IMR-90 (cell line): Measurements from ENCODE around the gene CEACAM16. TPM values are rescaled to one million over a fixed set of nuclear protein-coding genes. Genes with fewer than 3 reads are reported as not detected.

Experiments
- ATAC-seq: fragments of 200-7000 bp; cut with Tn5 transposase; 2 replicates; pipeline ENCODE4 v1.9.1; 2020; ENCODE audit warnings: low read depth, mild to moderate bottlenecking, moderate library complexity
- BruUV-seq: library from RNA; stranded (reverse); fragments of 400-500 nt; replicated peaks from 2 replicates; lab custom pipeline; 2021; lab: Mats Ljungman, UMichigan
- CTCF ChIA-PET: fragments of 300-600 bp; formaldehyde crosslinking; extraction: SDS; loops from one replicate; lab custom pipeline; 2021; ENCODE audit warnings: antibody characterized with exemption; lab: Yijun Ruan, JAX
- POLR2A ChIA-PET: fragments of 300-600 bp; sonication (Branson Sonifier 250); formaldehyde crosslinking; loops from one replicate; lab custom pipeline; 2022; ENCODE audit warnings: antibody characterized with exemption; ENCODE audit not compliant: unreplicated experiment; lab: Charles Lee
- DNase-seq: peaks from one replicate; pipeline ENCODE4 v3.0.0; 2013
- H2AFZ ChIP-seq: replicated peaks from 2 replicates; pipeline ENCODE3; 2013; ENCODE audit warnings: low read length, mild to moderate bottlenecking; ENCODE audit not compliant: poor library complexity
- H2AK5ac ChIP-seq: 2 replicates; pipeline ENCODE4 v1.6.1; 2013; ENCODE audit warnings: low read depth, low read length, inconsistent platforms
- H2AK9ac ChIP-seq: replicated peaks from 2 replicates; pipeline ENCODE3; 2013; ENCODE audit warnings: mild to moderate bottlenecking, low read depth, low read length, moderate library complexity; ENCODE audit not compliant: poor library complexity
- H2BK120ac ChIP-seq: 2 replicates; pipeline ENCODE4 v1.6.1; 2013; ENCODE audit warnings: low read depth, low read length, inconsistent platforms
- H2BK15ac ChIP-seq: 3 replicates; pipeline ENCODE4 v1.6.1; 2013; ENCODE audit warnings: low read depth, low read length, inconsistent platforms
- H2BK20ac ChIP-seq: 2 replicates; pipeline ENCODE4 v1.6.1; 2013; ENCODE audit warnings: low read depth, mild to moderate bottlenecking, inconsistent platforms, low read length, moderate library complexity
- H2BK5ac ChIP-seq: 2 replicates; pipeline ENCODE4 v1.6.1; 2013; ENCODE audit warnings: mild to moderate bottlenecking, low read depth, low read length, inconsistent platforms; ENCODE audit not compliant: poor library complexity, severe bottlenecking
- H3K14ac ChIP-seq: replicated peaks from 2 replicates; pipeline ENCODE4 v1.6.1; 2013; ENCODE audit warnings: low read depth, low read length, inconsistent platforms
- H3K18ac ChIP-seq: 2 replicates; pipeline ENCODE4 v1.6.1; 2013; ENCODE audit warnings: low read depth, low read length, control low read depth
- H3K23ac ChIP-seq: 2 replicates; pipeline ENCODE4 v1.6.1; 2013; ENCODE audit warnings: low read depth, low read length, inconsistent platforms
- H3K27ac ChIP-seq: 2 replicates; pipeline ENCODE4 v1.5.1; 2013; ENCODE audit warnings: mild to moderate bottlenecking, control low read depth, low read length; ENCODE audit not compliant: insufficient read depth
- H3K27me3 ChIP-seq: 2 replicates; pipeline ENCODE4 v1.6.1; 2013; ENCODE audit warnings: low read length; ENCODE audit not compliant: control insufficient read depth, insufficient read depth
- H3K36me3 ChIP-seq: 2 replicates; pipeline ENCODE4 v1.6.1; 2013; ENCODE audit warnings: low read length, mixed read lengths; ENCODE audit not compliant: control insufficient read depth, insufficient read depth
- H3K4ac ChIP-seq: 2 replicates; pipeline ENCODE4 v1.6.1; 2013; ENCODE audit warnings: low read depth, low read length, inconsistent platforms
- H3K4me1 ChIP-seq: 2 replicates; pipeline ENCODE4 v1.6.1; 2013; ENCODE audit warnings: low read length, mixed read lengths; ENCODE audit not compliant: control insufficient read depth, insufficient read depth
- H3K4me2 ChIP-seq: 2 replicates; pipeline ENCODE4 v1.6.1; 2013; ENCODE audit warnings: low read depth, mild to moderate bottlenecking, control low read depth, low read length, moderate library complexity
- H3K4me3 ChIP-seq: 2 replicates; pipeline ENCODE4 v1.5.1; 2013; ENCODE audit warnings: low read depth, mild to moderate bottlenecking, control low read depth, low read length, moderate library complexity; ENCODE audit not compliant: insufficient read depth
- H3K56ac ChIP-seq: 2 replicates; pipeline ENCODE4 v1.6.1; 2013; ENCODE audit warnings: low read length, inconsistent platforms; ENCODE audit not compliant: insufficient read depth; ENCODE audit errors: extremely low read depth
- H3K79me1 ChIP-seq, 2 experiments: 2 replicates each; pipeline ENCODE4 v1.6.1; 2013; ENCODE audit warnings: low read length in 2 of 2, inconsistent platforms in 1 of 2, low read depth in 1 of 2
- H3K9ac ChIP-seq: 2 replicates; pipeline ENCODE4 v1.6.1; 2013; ENCODE audit warnings: low read depth, low read length, control low read depth
- H3K9me1 ChIP-seq: 2 replicates; pipeline ENCODE4 v1.6.1; 2013; ENCODE audit warnings: low read length, inconsistent platforms; ENCODE audit not compliant: insufficient read depth
- H3K9me3 ChIP-seq: 2 replicates; pipeline ENCODE4 v1.6.1; 2013; ENCODE audit warnings: low read length; ENCODE audit not compliant: control insufficient read depth, insufficient read depth
- H4K20me1 ChIP-seq: 2 replicates; pipeline ENCODE4 v1.6.1; 2013; ENCODE audit warnings: low read length, inconsistent platforms; ENCODE audit not compliant: insufficient read depth
- H4K5ac ChIP-seq: 2 replicates; pipeline ENCODE4 v1.6.1; 2013; ENCODE audit warnings: mild to moderate bottlenecking, low read depth, low read length, control low read depth
- H4K8ac ChIP-seq, 2 experiments: 2 replicates each; pipeline ENCODE4 v1.6.1; 2013; ENCODE audit warnings: low read depth in 2 of 2, low read length in 2 of 2, control low read depth in 1 of 2, inconsistent platforms in 1 of 2
- H4K91ac ChIP-seq: 2 replicates; pipeline ENCODE4 v1.6.1; 2013; ENCODE audit warnings: low read depth, low read length, inconsistent platforms; ENCODE audit not compliant: insufficient read depth
- BHLHE40 ChIP-seq: fragments of 150-350 bp; IDR thresholded peaks from 2 replicates; pipeline ENCODE4 v1.6.1; 2016; ENCODE audit warnings: mild to moderate bottlenecking, low read depth, low read length
- CEBPB ChIP-seq: IDR thresholded peaks from 2 replicates; pipeline ENCODE4 v1.6.1; 2012; ENCODE audit warnings: low read depth, low read length, improper control_type of control experiment
- CHD1 ChIP-seq: IDR thresholded peaks from 2 replicates; pipeline ENCODE4 v1.6.1; 2012; ENCODE audit warnings: low read depth, low read length, improper control_type of control experiment
- CTCF ChIP-seq: conservative IDR thresholded peaks from 2 replicates; pipeline ENCODE4 v1.5.1; 2012; ENCODE audit warnings: mild to moderate bottlenecking, low read depth, low read length, improper control_type of control experiment
- ELK1 ChIP-seq: fragments of 150-350 bp; IDR thresholded peaks from 2 replicates; pipeline ENCODE4 v1.6.1; 2016; ENCODE audit warnings: low read depth, mild to moderate bottlenecking, low read length, moderate library complexity, borderline replicate concordance
- FOS ChIP-seq: fragments of 150-350 bp; IDR thresholded peaks from 2 replicates; pipeline ENCODE4 v1.6.1; 2016; ENCODE audit warnings: low read depth, low read length
- MAZ ChIP-seq: IDR thresholded peaks from 2 replicates; pipeline ENCODE4 v1.6.1; 2012; ENCODE audit warnings: low read depth, mild to moderate bottlenecking, low read length, improper control_type of control experiment, moderate library complexity, borderline replicate concordance
- MXI1 ChIP-seq: IDR thresholded peaks from 2 replicates; pipeline ENCODE4 v1.6.1; 2012; ENCODE audit warnings: low read depth, mild to moderate bottlenecking, low read length, moderate library complexity, borderline replicate concordance
- NFE2L2 ChIP-seq: fragments of 150-350 bp; IDR thresholded peaks from 2 replicates; pipeline ENCODE4 v1.6.1; 2016; ENCODE audit warnings: low read depth, mild to moderate bottlenecking, low read length
- POLR2A ChIP-seq: IDR thresholded peaks from 2 replicates; pipeline ENCODE4 v1.6.1; 2012; ENCODE audit warnings: mild to moderate bottlenecking, low read depth, low read length
- RAD21 ChIP-seq: IDR thresholded peaks from 2 replicates; pipeline ENCODE4 v1.6.1; 2012; ENCODE audit warnings: low read length, improper control_type of control experiment
- RCOR1 ChIP-seq: IDR thresholded peaks from 2 replicates; pipeline ENCODE4 v1.6.1; 2012; ENCODE audit warnings: mild to moderate bottlenecking, low read length, improper control_type of control experiment; ENCODE audit not compliant: insufficient replicate concordance
- RFX5 ChIP-seq: IDR thresholded peaks from 2 replicates; pipeline ENCODE4 v1.8.0; 2012; ENCODE audit warnings: low read depth, mild to moderate bottlenecking, low read length, moderate library complexity
- SMC3 ChIP-seq: fragments of 150-350 bp; IDR thresholded peaks from 2 replicates; pipeline ENCODE4 v1.6.1; 2016; ENCODE audit warnings: low read depth, mild to moderate bottlenecking, antibody characterized with exemption, low read length, moderate library complexity
- WGBS, 2 experiments: methylation state at CpG; one replicate each; pipeline versions ENCODE4 v1.1.5 to v1.1.7; 2013; ENCODE audit warnings: missing lambda C conversion rate in 2 of 2; ENCODE audit not compliant: insufficient read length in 1 of 2; ENCODE audit errors: extremely low coverage in 2 of 2; 5-methylcytosine and 5-hydroxymethylcytosine counted together
- dilution Hi-C: fragments of 300-500 bp; cut with HindIII; formaldehyde crosslinking; loops from one replicate; pipeline ENCODE4 v1.14.3; 2018; ENCODE audit warnings: low sequenced_read_pairs; ENCODE audit not compliant: unreplicated experiment
- in situ Hi-C: fragments of 300-500 bp; cut with MboI; formaldehyde crosslinking; loops from 3 replicates; pipeline ENCODE4 v1.14.3; 2019; ENCODE audit warnings: low sequenced_read_pairs, inconsistent platforms, mixed read lengths
- intact Hi-C: fragments of 100-400 bp; cut with micrococcal nuclease; formaldehyde crosslinking; loops from 2 replicates; pipeline ENCODE4 v1.10.0; 2022
- polyA plus RNA-seq, 3 experiments: library from polyadenylated mRNA; depleted of rRNA; stranded (reverse); fragments of >200 nt; gene quantifications; 2 replicates each; pipeline ENCODE4 v1.2.3, GENCODE V29; 2012; ENCODE audit warnings: low replicate concordance in 1 of 3
- total RNA-seq: library from RNA; depleted of rRNA; stranded (reverse); fragments of >200 nt; gene quantifications from 2 replicates; pipeline ENCODE4 v1.2.3, GENCODE V29; 2012
- TF ChIP-seq, protein P1 (sequence below): fragments of 150-350 bp; IDR thresholded peaks from 2 replicates; pipeline ENCODE4 v1.6.1; 2017; ENCODE audit warnings: mild to moderate bottlenecking, antibody characterized with exemption, low read length, low read depth

Gene CEACAM16
- total and polyA plus RNA-seq, 2 of the 4 experiments (the other 2 are of a cell fraction), result not detected

DNA sequence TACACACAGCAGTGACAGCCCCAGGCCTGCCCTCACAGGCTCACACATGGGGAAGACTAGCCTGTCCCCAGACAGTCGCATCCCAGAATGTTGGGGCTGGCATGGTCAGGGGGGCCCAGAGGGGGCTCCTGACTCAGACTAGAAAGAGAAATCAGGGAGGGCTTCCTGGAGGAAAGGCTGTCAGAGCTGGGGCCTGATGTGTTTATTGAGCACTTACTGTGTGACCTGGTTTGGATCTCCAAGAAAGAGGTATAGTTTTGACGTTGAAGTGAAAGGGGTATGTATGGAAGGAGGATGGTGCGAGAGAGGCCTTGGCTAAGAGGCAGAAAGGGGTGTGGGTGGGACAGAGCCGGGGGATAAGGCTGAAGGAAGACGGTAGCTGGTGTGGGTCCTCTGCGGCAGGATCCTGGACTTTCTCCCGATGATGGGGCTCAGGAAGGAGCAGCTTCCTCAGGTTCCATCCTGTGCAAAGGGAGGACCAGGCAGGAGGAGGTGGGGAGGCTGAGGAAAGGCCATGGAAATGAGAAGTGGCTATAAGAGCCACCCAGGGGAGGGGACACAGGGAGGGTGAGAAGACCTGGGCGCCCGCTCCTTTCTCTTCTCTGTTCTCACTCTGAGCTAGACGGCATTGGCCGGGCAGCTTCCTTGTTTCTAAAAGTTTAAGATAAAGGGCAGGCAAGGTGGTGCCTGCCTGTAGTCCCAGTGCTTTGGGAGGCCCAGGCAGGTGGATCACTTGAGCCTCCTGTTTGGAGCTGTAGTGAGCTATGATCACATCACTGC, 33.5 kb downstream of the CEACAM16 start:
- Histone ChIP-seq H4K20me1 (no peaks in the 10 kb centered on the region), H3K14ac (no peak overlapping the region), H3K4me1 (peaks cover 4% of the 10 kb centered on the region), H2AK5ac (peak overlapping the region; percentile 5), H2AK9ac (no peak overlapping the region), H3K23ac (no peak overlapping the region), H4K8ac (no peak overlapping the region), H3K4ac (0 out of 2 replicates have a peak overlapping the region, but pooled peaks have one; percentile 24), H3K27ac (no peak overlapping the region), H2BK120ac (no peak overlapping the region), H3K27me3 (no peaks in the 10 kb centered on the region), H2BK5ac (no peak overlapping the region), H2BK20ac (no peak overlapping the region), H2BK15ac (no peak overlapping the region), H4K91ac (no peak overlapping the region), H3K9me3 (no peaks in the 10 kb centered on the region), H2AFZ (no peak overlapping the region), H3K9me1 (0 out of 2 replicates have a peak, but pooled peaks cover 3% of the 10 kb centered on the region), H3K9ac (no peak overlapping the region), H3K4me2 (no peak overlapping the region), H3K79me1 (no peaks in the 10 kb centered on the region), H3K18ac (no peak overlapping the region), H3K36me3 (no peaks in the 10 kb centered on the region), H4K5ac (no peak overlapping the region), H3K56ac (no peak overlapping the region), H3K4me3 (no peak overlapping the region)
- no TSS peak for BruUV-seq
- no peak for ATAC-seq
- in situ Hi-C loops, result no loop called here
- intact Hi-C loops, result no loop called here
- POLR2A ChIA-PET, result interaction anchor here (0.6 kb wide), 1 partner anchor 91 kb away, joined by 13 read pairs; no protein-coding TSS in a partner anchor
- WGBS, 2 experiments, result 87 to 100% methylated on average over 2 to 3 of the region's 11 CpGs
- DNase-seq, result no peak
- dilution Hi-C loops, result no loop called here
- CTCF ChIA-PET, result interaction anchor here (0.6 to 1.4 kb wide), 2 partner anchors 38 to 40 kb away, joined by 4 read pairs; no protein-coding TSS in a partner anchor
- TF ChIP-seq CTCF (no peak), RAD21 (no peak), CEBPB (no peak), RFX5 (no peak), ELK1 (no peak), BHLHE40 (no peak), CHD1 (no peak), POLR2A (no peak), RCOR1 (no peak), FOS (no peak), NFE2L2 (no peak), SMC3 (no peak), MAZ (no peak), MXI1 (no peak)
- TF ChIP-seq, protein P1, sequence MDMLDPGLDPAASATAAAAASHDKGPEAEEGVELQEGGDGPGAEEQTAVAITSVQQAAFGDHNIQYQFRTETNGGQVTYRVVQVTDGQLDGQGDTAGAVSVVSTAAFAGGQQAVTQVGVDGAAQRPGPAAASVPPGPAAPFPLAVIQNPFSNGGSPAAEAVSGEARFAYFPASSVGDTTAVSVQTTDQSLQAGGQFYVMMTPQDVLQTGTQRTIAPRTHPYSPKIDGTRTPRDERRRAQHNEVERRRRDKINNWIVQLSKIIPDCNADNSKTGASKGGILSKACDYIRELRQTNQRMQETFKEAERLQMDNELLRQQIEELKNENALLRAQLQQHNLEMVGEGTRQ, result no peak
